Mucosa of descending colon (tissue), 3 donors: ENCODE measurements around the gene STK31. TPM values are rescaled to one million over a fixed set of nuclear protein-coding genes. Genes with fewer than 3 reads are reported as not detected.
"Not testable (repeated sequence)": the region's sequence is repeated elsewhere in the genome, so short reads cannot be mapped to it uniquely, and the experiment has no call there.

Experiments used
- ATAC-seq: fragments of 200-7000 bp; cut with Tn5 transposase; one replicate; pipeline ENCODE4 v1.9.1; 2020; ENCODE audit warnings: mild to moderate bottlenecking, moderate library complexity
- DNase-seq, 3 donors: peaks; one replicate each; pipeline ENCODE4 v3.0.0-alpha.2; 2020
- H3K36me3 ChIP-seq: fragments of 200-600 bp; one replicate; pipeline ENCODE4 v1.8.0; 2021; ENCODE audit warnings: low read depth, mild to moderate bottlenecking
- H3K4me1 ChIP-seq: fragments of 200-600 bp; one replicate; pipeline ENCODE4 v1.8.0; 2021; ENCODE audit warnings: low read depth, mild to moderate bottlenecking
- H3K4me3 ChIP-seq: fragments of 200-600 bp; one replicate; pipeline ENCODE4 v1.8.0; 2021; ENCODE audit warnings: mild to moderate bottlenecking
- H3K9me3 ChIP-seq: fragments of 200-600 bp; one replicate; pipeline ENCODE4 v1.8.0; 2021; ENCODE audit warnings: mild to moderate bottlenecking
- CTCF ChIP-seq: fragments of 200-600 bp; IDR thresholded peaks from one replicate; pipeline ENCODE4 v1.8.0; 2022; ENCODE audit warnings: antibody characterized with exemption, mild to moderate bottlenecking
- intact Hi-C, 2 donors: fragments of 100-400 bp; cut with DNase I in 1 of 2; cut with micrococcal nuclease in 1 of 2; formaldehyde crosslinking; loops; one replicate each; pipeline versions ENCODE4 v1.11.0 to v1.11.1; 2022; cut with DNase I, micrococcal nuclease
- total RNA-seq, 3 donors: library from RNA; stranded (reverse); fragmentation: NEBNext Ultra II Directional in 2 of 3; extraction: Animal tissue kit (Norgen Biotek cat#: 25700) in 2 of 3; gene quantifications; one replicate each; pipeline versions ENCODE4 v1.2.1 to v1.2.4, GENCODE V29; 2021 to 2023
- donor health status: DM: no; HTN: no; CAD: no; lungs with moderate emphysema.
- donor health status: DM: no; HTN: no; CAD: no.
- donor health status: DM: no; HTN: yes; CAD: no.

The STK31 gene
- total RNA-seq, 3 donors from 2014 or later = 0.38 to 1.3 (median 0.65) TPM

DNA sequence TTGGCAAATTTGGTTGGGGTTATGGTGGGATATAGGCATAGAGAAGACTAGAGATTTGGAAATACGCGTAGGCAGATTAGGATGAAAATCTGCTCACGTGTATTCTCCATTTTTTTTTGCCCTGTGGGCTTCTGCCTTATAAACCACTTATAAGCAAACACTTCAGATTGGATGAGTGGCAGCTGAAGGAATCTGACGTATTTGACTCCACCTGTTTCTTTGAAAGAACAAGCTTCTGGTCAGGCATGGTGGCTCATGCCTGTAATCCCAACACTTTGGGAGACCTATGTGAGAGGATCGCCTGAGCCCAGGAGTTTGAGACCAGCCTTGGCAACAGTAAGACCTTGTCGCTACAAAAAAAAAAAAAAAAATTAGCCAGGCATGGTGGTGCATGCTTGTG is 5.1 kb downstream of the STK31 start:
- Histone ChIP-seq H3K4me3 (no peak overlapping the region), H3K9me3 (no peaks in the 10 kb centered on the region), H3K4me1 (no peaks in the 10 kb centered on the region), H3K36me3 (no peaks in the 10 kb centered on the region)
- intact Hi-C loops = no loop called here
- no peak for DNase-seq
- no peak for ATAC-seq
- TF ChIP-seq CTCF = no peak

DNA sequence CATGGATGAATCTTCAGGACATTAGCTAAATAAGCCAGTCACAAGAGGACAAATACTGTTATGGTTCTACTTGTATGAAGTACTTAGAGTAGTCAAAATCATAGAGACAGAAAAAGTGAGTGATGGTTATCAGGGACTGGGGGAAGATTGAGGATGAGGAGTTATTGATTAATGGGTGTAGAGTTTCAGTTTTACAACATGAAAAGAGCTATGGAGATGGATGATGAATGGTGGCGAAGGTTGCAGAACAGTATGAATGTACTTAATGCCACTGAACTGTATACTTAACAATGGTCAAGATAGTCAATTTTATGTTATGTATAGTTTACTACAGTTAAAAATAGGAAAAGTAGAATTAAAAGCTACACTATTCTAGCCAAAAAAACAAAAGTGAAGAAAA is 7.8 kb downstream of the STK31 start:
- no peak for TF ChIP-seq CTCF
- no peaks in the 10 kb centered on the region for H3K36me3 ChIP-seq
- H3K4me3 ChIP-seq = no peak overlapping the region
- H3K9me3 ChIP-seq = no peaks in the 10 kb centered on the region
- no peak for ATAC-seq
- no peak for DNase-seq
- H3K4me1 ChIP-seq = no peaks in the 10 kb centered on the region
- intact Hi-C loops = no loop called here

GRCh38 chr7:23721456-23721855 is 11.4 kb downstream of the STK31 start:
- no peak for ATAC-seq
- intact Hi-C loops = no loop called here
- Histone ChIP-seq H3K36me3 (no peaks in the 10 kb centered on the region), H3K4me3 (no peak overlapping the region), H3K4me1 (no peaks in the 10 kb centered on the region), H3K9me3 (no peaks in the 10 kb centered on the region)
- TF ChIP-seq CTCF = no peak
- DNase-seq = no peak

GRCh38 chr7:23722587-23723216 is 12.7 kb downstream of the STK31 start:
- peak in 2 of 3 donors; percentile 64 to 70 for DNase-seq
- ATAC-seq, H3K4me3 ChIP-seq, H3K4me1 ChIP-seq, intact Hi-C loops, H3K36me3 ChIP-seq, H3K9me3 ChIP-seq: not testable (repeated sequence)

GRCh38 chr7:23724113-23724512 is 14.1 kb downstream of the STK31 start:
- H3K4me1 ChIP-seq, H3K36me3 ChIP-seq, DNase-seq, H3K9me3 ChIP-seq, ATAC-seq, intact Hi-C loops, H3K4me3 ChIP-seq: not testable (repeated sequence)

DNA sequence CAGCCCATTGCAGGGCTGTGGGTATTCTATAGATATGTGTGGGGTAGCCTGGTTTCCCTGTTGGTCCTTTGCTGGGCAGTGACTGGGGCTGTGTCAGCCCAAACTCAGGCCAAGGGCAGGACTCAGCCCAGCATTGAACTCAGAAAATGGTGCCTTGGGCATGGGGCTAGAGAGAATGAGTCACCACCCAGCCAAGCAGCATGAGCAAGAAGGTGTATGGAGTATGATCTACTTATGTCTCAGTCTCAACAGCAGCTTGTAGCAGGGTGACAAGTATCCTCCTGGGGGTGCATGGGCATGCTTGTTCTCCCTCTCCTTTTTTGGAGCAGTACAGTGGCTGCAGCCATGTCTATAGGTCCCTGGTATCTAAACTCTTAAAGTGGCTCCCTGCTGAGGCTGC is 32.0 kb downstream of the STK31 start:
- DNase-seq = no peak
- H3K36me3 ChIP-seq = no peaks in the 10 kb centered on the region
- peaks cover 19% of the 10 kb centered on the region for H3K9me3 ChIP-seq
- no peaks in the 10 kb centered on the region for H3K4me1 ChIP-seq
- no peak for TF ChIP-seq CTCF
- no peak for ATAC-seq
- intact Hi-C loops = no loop called here
- H3K4me3 ChIP-seq = no peak overlapping the region

DNA sequence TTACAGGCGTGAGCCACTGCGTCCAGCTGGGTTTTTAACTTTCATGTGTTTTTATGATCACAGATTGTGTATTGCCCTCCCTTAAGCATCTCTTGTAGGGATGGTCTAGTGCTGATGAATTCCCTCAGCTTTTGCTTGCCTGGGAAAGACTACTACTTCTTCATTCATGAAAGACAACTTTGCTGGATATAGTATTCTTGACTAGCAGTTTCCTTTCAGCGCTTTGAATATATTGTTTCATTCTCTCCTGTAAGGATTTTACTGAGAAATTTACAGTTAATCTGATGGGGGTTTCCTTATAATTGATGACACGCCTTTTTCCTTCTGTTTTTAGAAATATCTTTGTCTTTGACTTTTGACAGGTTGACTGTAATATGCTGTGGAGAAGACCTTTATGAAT is 33.2 kb downstream of the STK31 start:
- TF ChIP-seq CTCF = no peak
- Histone ChIP-seq H3K4me3 (no peak overlapping the region), H3K9me3 (peaks cover 19% of the 10 kb centered on the region), H3K4me1 (no peaks in the 10 kb centered on the region), H3K36me3 (no peaks in the 10 kb centered on the region)
- no peak for DNase-seq
- no peak for ATAC-seq
- intact Hi-C loops = no loop called here
